Activated CD8-positive, alpha-beta memory T cell treated with anti-CD3 and anti-CD28 coated beads for 4 hours (primary cell): ENCODE results near the gene VOPP1.

Source experiments
- DNase-seq, 2 donors: peaks; one replicate each; pipeline ENCODE4 v3.0.0-alpha.2; 2020; ENCODE audit warnings: low read depth in 2 of 2

VOPP1 gene

DNA sequence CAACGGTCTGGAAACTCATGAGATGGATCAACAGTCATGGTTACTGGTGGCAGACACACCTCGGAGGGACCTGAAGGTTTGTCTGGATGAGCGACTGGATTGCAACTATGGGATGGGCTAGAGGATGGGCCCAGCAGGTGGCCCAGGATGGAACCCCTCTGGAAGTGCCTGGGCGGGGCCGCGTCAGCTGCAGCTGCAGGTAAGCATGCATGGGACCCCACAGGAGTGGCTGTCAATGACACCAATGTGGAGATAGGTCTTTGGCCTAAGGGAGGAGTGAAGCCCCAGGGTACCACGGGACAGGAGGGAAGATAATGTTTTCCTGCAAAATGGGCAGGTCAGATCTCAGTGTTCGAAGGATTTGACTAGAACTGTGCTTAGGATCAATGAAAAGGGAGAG is 103.8 kb downstream of the VOPP1 start:
- no peak for DNase-seq

DNA sequence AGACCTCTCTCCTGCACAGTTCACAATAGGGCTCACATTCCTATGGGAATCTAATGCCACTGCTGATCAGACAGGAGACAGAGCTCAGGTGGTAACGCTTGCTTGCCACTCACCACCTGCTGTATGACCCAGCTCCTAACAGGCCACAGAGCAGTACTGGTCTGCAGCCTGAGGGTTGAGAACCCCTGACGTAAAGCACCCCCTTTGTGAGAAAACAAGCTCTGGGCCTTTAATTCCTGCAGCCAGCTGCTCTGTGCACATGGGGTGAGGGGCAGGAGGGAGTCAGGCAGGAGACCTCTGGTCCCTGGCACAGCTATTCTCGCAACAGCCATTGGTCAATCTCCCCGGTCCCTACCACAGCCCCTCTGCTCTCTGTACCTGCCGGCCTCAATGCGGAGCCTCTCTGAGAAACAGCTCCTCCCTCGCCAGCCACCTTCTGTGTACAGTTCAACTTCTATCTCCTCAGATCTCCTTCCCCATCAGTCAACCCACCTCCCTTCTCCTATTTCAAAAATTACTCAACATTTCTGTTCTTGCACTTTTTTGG is 105.2 kb downstream of the VOPP1 start:
- DNase-seq = no peak

DNA sequence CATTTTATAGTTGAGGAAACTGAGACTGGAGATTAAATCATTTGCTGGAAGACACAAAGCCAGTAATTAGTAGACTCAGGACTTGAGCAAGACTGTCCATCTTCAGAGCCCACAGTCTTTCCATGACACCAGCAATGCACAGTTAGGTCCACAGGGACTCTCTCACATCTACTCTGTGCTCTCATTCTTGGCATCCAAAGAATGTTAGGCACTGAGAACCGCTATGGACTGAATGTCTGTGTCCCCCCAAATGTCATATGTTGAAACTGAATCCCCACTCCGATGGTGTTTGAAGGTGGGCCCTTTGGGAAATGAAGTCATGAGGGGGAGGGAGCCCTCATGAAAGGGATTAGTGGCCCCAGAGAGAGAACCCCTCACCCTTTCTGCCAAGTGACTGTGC is 106.6 kb downstream of the VOPP1 start:
- DNase-seq = no peak

DNA sequence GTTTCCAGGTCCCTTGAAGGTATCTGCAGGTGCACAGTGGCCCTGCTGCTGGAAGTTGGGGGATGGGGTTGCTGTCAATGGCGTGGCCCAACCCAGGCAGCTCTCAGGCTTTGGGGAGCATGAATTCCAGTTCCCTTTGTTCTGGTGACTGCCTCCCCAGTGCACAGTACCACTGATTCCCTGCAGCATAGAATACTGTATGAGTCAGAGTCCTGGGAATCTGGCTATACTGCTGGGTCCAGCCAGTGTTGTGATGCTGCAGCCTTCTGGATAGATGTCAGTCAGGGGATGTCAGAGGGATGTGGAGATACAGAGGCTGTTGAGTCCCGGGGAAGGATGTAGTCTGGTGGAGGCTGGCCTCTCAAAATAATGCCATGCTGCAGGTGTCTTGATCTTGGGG is 107.9 kb downstream of the VOPP1 start:
- no peak for DNase-seq

DNA sequence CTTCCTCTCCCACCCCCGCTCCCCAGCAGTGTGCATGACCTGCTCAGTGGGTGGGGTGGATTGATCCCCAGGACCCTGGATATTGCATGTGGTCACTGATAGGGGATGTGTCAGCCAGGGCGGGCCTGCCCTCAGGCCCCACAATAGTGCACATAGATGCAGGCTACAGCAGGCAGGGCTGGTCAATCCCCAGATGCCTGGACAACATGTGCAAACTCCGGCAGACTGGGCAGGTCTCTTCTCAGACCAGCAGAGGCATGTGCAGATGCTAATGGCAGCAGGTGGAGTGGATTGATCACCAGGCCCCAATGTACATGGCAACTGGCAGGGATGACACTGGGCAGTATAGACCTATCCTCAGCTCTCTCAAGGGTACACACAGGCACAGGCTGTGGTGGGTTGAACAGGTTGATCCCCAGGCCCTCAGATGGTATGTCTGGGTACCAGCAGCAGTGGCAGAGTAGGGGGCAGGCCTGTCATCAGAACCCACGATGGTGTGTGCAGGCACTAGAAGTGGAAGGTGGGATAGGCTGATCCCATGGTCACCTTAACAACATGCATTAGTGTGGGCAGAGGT is 108.5 kb downstream of the VOPP1 start:
- no peak for DNase-seq

DNA sequence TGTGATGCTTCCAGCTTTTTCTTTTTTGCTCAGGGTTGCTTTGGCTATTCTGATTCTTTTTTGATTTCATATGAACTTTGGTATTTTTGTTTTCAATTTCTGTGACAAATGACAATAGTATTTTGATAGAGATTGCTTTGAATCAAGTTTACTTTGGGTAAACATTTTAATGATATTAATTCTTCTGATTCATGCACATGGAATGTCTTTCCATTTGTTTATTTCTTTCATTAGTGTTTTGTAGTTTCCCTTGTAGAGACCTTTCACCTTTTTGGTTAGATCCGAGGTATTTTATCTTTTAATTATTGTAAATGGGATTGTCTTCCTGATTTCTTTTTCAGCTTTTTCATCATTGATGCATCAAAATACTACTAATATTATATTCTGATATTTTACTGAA is 114.0 kb downstream of the VOPP1 start:
- DNase-seq = no peak

DNA sequence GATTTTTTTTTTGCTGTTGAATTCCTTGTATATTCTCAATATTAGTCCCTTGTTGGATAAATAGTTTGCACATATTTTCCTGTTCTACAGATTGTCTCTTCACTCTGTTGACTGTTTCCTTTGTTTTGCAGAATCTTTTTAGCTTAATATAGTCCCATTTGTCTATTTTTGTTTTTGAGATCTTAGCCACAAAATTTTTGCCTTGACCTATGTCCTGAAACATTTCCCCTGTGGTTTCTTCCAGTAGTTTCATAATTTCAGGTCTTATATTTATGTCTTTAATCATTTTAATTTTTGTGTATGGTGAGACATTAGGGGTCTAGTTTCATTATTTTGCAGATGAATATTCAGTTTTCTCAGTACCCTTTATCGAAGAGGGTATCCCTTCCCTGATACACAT is 114.5 kb downstream of the VOPP1 start:
- no peak for DNase-seq

DNA sequence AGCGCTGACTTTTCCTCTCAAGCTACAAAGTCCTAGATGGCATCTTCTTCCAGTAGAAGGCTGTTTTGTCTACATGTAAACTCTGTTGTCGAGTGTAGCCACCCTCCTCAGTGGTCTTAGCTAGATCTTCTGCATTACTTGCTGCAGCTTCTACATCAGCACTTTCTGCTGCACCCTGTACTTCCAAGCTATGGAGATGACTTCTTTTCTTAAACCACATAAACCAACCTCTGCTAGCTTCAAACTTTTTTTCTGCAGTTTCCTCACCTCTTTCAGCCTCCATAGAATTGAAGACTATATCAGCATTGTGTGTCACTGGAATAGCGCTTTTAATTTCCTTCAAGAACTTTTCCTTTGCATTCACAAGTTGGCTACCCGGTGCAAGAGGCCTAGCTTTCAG is 119.3 kb downstream of the VOPP1 start:
- DNase-seq = no peak

DNA sequence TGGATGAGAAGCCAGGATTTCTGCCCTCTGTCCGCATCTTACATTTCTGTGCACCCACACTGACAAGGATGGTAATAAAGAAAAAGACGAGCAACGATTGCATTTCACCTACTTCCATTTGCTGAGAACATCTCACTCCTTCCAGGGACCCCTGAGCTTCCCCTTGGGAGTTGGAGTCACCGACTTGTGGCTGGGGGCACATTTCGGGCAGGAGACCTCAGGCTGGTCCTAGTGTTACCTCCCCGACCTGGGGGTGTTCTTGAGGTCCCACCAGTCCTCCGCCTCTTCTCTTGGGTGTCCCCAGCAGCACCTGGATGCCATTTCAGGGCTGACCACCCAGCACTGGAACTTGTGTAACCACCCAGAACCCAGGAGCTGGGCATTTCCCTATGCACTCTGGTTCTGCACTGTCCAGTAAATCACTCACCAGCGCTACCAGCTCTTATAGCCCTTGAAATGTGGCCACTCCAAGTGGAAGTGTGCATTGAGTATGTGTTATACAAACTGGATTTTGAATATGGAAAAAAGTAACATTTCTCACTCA is 122.2 kb downstream of the VOPP1 start:
- DNase-seq = no peak

DNA sequence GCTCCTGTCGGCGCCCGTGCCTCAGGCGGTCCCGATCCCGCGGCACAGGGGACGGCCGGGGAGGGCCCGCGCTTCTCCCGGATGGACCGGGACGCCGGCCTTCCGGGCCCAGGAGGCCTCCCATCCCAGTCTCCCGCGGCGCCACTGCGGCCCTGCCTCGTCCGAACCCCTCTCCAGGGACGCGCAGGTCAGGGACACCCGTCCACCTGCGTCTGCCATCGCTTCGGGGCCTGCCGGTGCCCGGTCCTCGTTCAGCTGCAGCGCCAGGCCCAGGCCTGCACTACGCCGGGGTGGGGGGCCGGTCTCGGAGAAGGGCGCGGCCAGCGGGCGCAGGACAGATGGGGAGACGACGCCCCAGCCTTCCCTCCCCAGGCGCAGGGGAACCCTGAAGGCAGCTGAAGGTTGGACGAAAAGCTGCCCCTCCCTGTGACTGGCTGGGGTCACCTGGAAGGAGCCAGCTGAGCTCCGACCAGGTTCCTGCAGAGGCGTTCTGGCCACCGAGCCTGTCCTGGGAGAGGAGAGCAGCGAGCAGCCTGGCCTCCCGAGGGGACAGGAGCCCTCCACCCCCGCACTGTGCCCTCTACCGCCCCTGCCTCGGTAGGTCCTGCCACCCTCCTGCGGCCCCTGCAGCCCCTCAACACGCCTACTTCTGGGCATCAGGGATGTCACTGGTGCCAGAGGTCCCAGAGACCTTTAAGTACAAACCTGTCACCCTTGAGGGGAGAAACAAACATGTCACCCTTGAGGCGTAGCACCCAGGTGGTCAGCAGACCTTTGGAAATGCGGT is 122.9 kb downstream of the VOPP1 start:
- DNase-seq = no peak

DNA sequence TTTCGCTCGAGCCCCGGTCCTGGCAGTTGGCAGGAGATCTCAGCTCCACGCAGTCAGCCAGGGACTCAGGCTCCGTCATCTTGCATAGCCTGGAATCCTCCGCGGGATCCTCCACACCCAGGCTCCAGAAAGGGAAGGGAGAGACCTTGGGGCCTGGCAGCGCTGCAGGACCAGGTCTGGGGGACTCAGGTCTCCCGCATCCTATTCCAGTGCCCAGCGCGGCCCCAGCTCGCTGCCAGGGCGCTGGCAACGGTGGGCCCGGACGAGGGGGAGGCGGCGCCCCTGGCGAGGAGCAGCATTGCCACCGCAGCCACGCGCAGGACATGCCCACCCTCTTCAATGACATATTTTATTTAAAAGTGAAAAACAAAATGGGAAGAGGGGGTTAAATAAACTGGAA is 123.8 kb downstream of the VOPP1 start:
- no peak for DNase-seq

DNA sequence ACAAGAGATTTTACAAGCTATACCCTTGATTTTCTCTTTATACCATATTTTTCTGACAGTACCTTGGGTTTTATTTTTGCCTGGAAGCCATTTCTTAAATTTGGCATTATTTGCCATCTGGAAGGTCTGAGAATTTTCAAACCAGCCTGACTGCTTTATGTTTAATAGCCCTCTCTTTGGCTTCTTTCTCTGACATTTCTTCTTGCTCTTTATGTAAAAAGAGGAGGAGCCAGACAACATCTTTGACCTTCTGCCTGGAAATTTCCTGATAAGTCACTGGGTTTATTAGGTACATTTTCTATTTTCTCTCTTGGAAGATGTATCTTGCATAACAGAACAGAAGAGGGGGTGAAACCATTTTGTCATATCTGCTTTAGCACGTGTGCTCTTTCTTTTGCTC is 127.5 kb downstream of the VOPP1 start:
- no peak for DNase-seq

DNA sequence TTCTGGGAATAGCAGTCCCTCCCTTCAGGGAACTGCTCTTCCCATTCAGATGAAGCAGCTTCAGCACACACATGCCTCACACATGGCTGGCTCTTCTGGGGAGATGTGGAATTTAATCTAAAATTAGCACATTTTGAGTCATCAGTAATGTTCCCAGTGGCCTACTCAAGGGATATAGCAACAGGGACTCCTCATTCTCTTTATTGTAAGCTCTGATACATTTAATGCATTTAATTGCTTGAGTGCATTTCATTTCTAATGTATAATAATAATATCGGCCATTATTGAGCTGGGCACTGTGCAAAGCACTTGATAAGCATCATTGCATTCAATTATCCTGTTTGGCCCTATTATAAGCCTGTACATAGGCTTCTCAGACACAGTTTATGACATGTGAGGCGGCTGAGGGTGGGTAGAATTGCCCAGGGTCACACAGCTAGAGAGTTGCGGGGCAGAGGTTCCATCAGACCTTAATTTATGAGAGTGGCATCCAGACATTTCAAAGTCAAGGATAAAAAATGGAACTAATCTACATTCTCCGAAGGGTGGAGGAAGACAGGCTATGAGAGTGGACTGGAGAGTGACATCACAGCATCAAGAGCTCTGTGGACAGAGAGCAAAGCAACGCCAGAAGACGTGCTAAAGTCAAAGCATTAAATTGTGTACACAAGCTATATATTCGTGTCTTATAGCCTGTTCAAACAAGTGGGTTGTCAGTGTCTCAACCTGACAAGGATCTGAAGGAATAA is 130.4 kb downstream of the VOPP1 start:
- no peak for DNase-seq

DNA sequence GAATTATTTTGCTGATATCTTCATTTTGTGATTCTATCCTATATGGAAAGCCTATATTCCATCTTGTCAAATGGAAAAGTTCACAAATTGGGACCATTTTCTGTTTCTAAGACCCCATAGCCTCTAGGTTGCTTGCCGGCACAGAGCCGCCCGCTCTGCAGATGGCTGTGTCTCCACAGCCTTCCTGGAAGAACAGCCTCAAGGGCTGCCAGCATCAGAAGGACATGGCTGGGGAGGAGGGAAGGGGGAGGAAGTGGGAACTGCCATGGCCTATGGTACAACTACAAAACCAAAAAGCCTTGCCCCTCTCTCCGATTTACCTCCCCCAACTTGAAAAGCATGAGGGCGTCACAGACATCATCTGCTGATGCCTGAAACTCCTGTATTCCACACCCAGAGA is 131.3 kb downstream of the VOPP1 start:
- DNase-seq = no peak

DNA sequence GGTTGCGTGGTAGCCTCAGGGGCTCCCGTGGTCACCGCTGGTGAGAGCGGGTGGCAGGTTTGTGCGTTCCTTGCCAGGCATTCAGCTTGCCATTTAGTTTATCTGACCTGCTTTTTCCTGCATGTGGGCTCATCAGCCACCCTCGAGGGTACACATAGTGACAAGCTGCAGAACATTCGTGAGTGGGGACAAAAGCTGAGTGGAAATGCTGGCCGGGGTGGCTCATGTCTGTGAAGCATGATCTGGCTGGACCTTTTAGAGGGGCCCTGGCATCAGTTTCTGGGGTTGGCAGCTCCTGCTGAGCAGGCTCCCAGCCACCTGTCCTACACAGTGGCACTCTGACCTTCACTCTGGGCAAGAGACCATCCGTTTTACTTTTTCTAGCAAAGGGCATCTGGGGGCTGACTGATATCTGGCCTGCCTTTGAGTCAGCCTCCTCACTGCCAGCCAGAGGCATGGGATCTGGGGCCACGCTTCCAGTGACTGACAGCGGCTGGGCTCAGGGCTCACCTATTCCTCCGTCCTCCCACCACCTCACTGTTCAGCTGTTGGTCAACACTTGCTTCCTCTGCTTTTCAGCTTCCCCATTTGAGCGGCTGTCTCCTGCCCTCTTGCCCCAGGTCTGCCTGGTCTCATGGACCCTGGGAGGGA is 132.1 kb downstream of the VOPP1 start:
- no peak for DNase-seq

DNA sequence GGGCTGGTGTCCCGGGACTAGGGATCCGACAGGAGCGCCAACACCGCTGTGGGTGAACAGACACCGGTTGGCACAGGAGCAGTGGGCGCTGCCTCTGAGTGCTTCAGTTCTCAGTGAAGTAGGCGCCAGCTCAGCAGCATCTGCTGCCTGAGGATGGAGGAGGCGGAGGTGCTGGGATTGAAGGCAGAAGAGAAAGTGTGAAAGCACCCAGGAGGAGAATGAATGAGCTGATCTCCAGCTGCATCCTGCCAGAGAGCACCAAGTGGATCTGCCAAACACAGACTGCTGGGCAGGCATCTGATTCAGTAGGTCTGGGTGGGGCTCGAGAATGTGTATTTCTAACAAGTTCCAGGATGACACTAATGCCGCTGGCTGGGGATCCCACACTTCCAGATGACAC is 132.7 kb downstream of the VOPP1 start:
- DNase-seq = no peak

DNA sequence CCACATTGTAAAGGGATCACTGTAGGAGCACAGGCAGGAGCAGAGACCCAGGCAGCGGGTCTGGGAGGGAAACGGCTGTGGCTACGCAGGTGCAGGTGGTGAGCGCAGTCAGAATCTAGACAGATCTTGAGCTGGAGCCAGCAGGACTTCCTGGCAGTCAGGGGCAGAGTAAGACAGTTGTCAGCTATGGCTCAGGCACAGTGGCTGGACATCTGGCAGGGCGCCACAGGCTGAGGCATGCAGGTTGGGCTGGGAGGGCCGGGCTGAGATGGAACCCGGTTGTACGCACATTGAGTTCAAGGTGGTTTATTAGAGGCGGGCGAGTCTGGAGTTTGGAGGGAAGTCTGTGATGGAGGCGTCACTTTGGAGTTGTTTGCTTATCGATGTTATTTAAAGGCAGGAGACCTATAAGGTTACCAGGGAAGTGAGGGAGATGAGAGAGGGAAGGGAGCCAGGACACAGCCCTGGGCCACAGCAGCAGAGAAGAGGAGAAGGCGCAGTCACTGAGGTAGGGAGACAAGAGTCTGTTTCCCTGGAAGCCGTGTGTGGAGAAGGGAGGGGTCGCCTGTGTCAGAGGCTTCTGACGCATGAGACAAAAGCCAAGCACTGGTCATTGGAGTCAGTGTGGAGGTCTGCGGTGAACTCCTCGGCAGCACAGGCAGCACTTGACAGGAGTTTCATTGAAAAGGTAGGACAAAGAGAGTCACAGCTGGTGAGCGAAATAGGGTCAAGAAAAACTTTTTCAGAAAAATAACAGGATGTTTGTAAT is 133.4 kb downstream of the VOPP1 start:
- no peak for DNase-seq

DNA sequence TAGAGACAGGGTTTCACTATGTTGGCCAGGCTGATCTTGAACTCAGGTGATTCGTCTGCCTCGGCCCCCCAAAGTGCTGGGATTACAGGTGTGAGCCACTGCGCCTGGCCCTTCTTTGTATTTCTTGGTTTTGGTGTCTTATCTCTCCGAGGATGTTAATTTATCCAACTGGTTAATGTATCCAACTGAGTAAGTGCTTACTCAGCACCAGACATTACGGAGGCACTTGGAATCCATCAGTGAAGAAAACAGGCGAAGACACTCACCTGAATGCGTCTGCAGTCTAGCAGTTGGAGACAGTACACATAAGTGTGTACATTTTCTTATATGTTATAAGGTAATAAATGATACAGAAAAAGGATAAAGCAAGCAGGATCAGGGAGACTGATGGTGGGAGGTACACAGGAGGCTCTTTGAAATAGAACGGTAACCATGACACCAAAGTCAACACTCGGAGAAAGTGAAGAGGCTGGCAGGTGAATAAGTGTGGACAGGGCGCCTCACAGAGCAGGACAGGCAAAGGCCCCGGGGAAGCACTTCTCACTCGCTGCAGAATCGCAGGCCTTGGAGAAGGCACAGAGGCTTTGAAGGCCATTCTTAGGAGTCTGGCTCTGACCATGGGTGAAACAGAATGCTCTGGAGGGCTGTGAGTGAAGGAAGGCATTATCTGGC is 134.1 kb downstream of the VOPP1 start:
- no peak for DNase-seq

DNA sequence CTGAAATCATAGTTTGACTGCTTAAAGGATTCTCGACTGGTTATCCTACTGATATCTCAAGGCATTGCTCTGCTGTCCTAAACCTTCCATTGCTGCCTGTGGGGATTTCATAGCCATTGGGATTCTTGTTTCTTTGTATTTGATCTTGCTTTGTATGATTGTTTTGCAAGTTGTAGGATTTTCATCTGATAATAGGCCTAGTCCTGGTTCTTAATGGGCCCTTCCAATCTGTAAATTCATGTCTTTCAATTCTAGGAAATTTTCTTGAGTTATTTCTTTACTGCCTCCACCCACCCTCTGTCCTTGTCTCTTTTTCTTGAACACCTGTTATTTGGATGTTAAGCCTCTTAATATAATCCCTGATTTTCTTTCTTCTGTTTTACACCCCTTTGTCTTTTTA is 134.9 kb downstream of the VOPP1 start:
- no peak for DNase-seq

DNA sequence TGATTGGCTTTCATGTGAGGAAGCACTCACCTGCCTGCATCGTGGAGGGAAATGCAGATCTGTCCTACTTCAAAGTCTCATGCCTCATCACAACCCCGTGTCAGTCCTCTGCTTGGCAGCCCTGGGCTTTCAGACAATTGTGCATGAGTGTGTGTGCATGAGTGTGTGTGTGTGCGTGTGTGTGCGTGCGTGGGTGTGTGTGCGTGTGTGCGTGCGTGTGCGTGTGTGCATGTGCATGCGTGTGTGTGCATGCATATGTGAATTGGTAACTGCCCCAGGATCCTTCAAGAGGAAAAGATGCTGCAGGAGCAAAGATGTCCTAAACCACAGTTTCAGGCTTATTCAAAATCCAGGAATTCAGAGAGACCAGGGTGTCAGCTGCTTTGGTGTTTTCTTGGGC is 135.8 kb downstream of the VOPP1 start:
- DNase-seq = no peak

DNA sequence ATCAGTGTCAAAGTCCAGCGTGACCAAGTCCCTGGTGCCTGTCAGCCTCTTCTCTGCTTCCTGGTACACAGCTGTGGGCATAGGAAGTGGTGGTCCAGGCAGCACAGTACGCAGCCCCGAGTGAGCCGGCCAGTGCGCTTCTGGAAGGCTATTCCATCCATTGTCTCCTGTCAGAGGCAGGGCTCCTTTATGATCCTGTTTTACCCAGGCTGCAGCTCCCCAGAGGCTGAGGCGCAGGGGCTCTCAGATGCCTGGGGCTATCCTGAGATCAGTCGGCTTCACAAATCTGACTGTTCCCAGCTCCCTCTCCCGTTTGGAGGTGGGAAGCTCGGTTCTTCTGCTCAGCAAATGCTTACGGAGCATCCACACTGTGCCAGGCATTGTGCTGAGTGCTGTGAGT is 136.8 kb downstream of the VOPP1 start:
- DNase-seq = no peak
